HG03045 (cell line): ENCODE data around the gene CLEC2B.
A peak's percentile ranks its signal among the peaks of the same experiment; 100 is the strongest.

ENCODE experiments used
- ATAC-seq: cut with Tn5 transposase; IDR thresholded peaks from one replicate; pipeline ENCODE4 v1.9.1; 2021; ENCODE audit warnings: mild to moderate bottlenecking, moderate library complexity; ENCODE audit not compliant: unreplicated experiment

Gene CLEC2B

DNA sequence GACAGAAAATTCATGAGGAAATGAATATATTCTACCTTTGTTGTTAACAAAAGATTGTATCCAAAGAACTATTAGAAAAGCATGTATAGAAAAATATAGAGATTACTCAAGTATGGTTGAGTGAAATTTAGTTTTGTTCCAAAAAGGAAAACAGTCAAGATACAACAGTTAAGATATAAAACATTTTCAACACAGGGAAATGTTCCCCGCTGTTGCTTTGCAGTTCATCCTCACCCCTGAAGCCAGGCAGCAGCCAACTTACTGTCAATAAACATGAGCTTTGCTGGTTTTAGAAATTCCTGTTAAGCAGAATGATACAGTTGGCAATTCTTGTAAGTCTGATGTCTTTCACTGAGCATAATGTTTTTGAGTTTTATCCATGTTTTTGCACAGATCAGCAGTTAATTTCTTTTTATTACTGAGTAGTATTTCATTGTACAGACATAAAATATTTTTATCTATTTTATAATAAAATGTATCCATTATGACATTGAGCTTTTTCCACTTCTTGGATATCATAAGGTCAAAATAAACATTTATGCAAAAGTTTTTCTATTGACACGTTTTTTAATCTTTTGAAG lies 1.2 kb upstream of the CLEC2B start:
- ATAC-seq, result no peak

DNA sequence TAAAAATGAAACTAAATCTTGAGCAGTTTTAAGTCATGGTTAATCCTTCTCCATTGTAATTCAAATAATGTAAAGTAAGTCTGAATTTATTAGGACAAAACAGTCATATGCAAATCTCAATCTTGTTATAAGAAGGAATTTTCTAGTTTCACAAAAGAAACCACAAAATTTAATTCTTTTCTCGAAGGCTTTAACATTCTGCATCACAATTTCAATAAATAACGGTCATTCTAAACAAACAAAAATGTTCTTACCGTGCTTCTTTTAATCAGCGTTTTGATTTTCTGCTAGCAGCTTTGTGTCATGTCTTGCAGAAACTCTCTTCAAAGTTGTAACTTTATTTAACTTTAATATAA lies 225 bp downstream of the CLEC2B start:
- no peak for ATAC-seq

DNA sequence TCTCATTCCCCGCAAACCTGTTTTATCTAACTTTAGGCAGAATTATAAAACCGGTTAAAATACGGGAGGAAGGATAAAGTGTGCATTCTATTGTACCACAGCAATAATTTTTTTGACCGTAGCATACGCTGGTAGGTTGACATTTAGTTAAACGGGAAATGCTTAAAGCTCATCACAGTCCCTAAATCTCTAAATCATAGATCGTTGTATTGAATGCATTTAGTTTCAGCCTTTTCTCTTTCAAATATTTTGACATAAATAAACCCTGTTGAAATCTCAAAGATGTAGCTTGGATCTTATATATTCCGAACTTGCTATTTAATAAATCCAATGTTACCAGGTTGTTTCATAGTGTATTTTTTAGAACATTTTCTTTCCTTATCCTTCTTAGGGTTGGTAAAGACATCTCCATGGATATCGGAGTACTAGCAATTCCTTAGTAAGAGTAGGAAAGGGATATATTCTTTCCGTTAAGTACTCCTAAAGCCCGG lies 798 bp downstream of the CLEC2B start:
- no peak for ATAC-seq

DNA sequence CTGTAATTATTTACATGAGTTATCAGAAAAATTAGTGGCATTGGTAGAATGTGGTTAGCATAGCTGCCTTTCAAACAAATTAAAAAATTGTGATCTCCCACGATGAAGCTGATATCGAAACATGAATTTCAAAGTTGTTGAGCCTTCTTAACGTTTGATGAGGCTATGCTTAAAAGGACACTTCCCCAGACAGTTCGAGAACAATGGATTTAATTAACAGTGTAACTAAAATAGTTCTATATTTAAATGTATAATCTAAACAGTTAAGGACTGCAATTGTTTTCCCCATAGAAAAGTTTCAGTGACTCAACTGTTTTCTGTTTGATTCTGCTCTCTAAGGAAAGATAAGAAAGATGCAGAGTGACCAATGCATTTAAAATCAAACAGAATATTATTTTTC lies 1.6 kb downstream of the CLEC2B start:
- ATAC-seq, result no peak

GRCh38 chr12:9866860-9867269 lies 2.3 kb downstream of the CLEC2B start:
- no peak for ATAC-seq

- no peak for ATAC-seq
These were observed 4.1 kb downstream of the CLEC2B start for GRCh38 chr12:9864913-9865675.

- ATAC-seq, result no peak
These were observed 11.0 kb downstream of the CLEC2B start for GRCh38 chr12:9858135-9858534.

GRCh38 chr12:9856894-9857293 lies 12.3 kb downstream of the CLEC2B start:
- ATAC-seq, result no peak

GRCh38 chr12:9856151-9856550 lies 13.0 kb downstream of the CLEC2B start:
- ATAC-seq, result no peak

DNA sequence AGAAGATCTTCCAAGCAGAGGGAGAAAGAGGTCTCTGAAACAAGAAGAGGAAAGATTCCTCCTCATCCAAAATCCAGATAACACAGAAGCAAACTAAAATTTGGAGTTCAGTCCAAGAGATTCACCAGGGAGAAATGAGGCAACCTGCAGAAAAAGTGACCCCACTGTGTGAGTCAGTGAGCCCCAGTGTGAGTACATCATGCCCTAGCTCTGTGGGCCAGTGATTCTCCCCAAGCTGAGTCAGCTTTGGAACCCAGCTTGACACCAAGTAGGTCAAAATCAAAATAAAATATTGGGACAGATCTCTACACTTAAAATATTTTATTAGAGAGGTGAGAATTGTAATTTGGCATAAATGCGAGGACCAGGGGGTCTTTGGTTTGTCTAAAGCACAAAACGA lies 17.2 kb downstream of the CLEC2B start:
- no peak for ATAC-seq

GRCh38 chr12:9851050-9851449 lies 18.1 kb downstream of the CLEC2B start:
- ATAC-seq, result no peak

- no peak for ATAC-seq
These were observed 20.3 kb downstream of the CLEC2B start for GRCh38 chr12:9848899-9849298.

DNA sequence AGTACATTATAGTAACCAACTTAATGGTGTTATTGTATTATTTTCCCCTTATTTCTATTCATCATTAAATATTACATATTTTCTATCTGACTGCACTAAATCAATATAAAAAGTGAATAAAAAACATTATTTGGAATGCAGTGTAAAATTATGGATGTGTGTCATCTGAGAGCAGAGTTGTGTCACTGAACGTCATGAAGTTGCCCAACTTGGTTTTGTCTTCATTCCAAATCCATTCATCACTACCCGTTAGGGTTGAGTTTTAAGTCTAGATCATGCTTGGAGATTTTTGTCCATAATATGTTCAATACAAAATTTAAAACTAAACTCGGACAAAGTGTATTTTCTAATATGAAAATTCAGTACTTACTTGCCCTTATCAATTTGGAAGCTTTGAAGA lies 25.7 kb downstream of the CLEC2B start:
- no peak for ATAC-seq

DNA sequence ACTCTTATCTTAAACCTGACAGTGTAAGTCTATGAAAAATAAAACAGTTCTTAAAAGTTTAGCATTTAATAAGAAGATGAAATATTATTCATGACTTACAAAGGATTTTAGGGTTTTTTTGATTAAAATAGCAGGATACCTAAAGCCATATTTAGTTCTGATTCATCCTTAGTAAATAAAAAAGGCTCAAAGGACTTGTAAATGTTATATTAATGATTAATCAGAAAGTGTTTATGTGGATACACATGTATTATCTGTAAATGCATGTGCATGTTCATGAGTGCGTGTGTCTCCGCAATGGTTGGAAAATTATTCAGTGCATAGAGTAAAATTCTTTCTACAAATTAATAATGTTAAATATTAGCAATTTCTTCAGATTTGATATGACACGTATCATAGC lies 37.4 kb downstream of the CLEC2B start:
- no peak for ATAC-seq

- ATAC-seq, result no peak
These were observed 39.2 kb downstream of the CLEC2B start for GRCh38 chr12:9829982-9830381.

DNA sequence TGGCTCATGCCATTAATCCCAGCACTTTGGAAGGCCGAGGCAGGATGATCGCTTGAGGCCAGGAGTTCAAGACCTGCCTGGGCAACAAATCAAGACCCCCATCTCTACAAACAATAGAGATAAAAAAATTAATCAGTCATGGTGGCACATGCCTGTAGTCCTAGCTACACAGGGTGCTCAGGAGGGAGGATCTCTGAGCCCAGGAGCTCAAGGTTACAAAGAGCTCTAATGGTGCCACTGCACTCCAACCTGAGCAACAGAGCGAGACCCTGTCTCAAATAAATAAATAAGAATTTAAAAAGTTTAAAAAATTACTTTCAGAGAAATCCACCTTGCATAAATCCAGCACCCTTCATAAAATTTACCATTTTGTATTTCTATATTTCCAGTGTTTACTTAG lies 39.7 kb downstream of the CLEC2B start:
- no peak for ATAC-seq

GRCh38 chr12:9827209-9827888 lies 41.8 kb downstream of the CLEC2B start, which contains the start of gene KLRF1:
Gene KLRF1 (plus strand): TSS chr12:9827481. CDS start chr12:9827545, 64 bp downstream.
- no peak for ATAC-seq

GRCh38 chr12:9820281-9820930 lies 48.7 kb downstream of the CLEC2B start:
- no peak for ATAC-seq

- peak; percentile 94 for ATAC-seq
These were observed 55.0 kb downstream of the CLEC2B start for GRCh38 chr12:9813821-9814798.

GRCh38 chr12:9811621-9812020 lies 57.5 kb downstream of the CLEC2B start:
- ATAC-seq, result no peak
